HEK293T (cell line): ENCODE results near the gene EDIL3.

Experiments
- ARNT ChIP-seq: fragments of 450-650 bp; IDR thresholded peaks from 2 replicates; pipeline ENCODE4 v1.6.1; 2017; ENCODE audit warnings: mild to moderate bottlenecking
- BHLHE40 ChIP-seq: fragments of 450-650 bp; IDR thresholded peaks from 2 replicates; pipeline ENCODE4 v1.6.1; 2016; ENCODE audit warnings: mild to moderate bottlenecking, moderate library complexity, borderline replicate concordance
- CTBP1 ChIP-seq: fragments of 450-650 bp; IDR thresholded peaks from 2 replicates; pipeline ENCODE4 v1.6.1; 2016; ENCODE audit warnings: borderline replicate concordance
- FOXM1 ChIP-seq: fragments of 450-650 bp; IDR thresholded peaks from 2 replicates; pipeline ENCODE4 v1.6.1; 2017; ENCODE audit warnings: mild to moderate bottlenecking, borderline replicate concordance
- HDGF ChIP-seq: fragments of 450-650 bp; IDR thresholded peaks from 2 replicates; pipeline ENCODE4 v1.6.1; 2017; ENCODE audit warnings: antibody characterized with exemption, borderline replicate concordance
- L3MBTL2 ChIP-seq: fragments of 450-650 bp; conservative IDR thresholded peaks from 2 replicates; pipeline ENCODE4 v1.6.1; 2016; ENCODE audit warnings: mild to moderate bottlenecking
- LEF1 ChIP-seq: fragments of 450-650 bp; IDR thresholded peaks from 2 replicates; pipeline ENCODE4 v1.6.1; 2017; ENCODE audit warnings: mild to moderate bottlenecking, borderline replicate concordance
- ZNF384 ChIP-seq: fragments of 450-650 bp; IDR thresholded peaks from 2 replicates; pipeline ENCODE4 v1.6.1; 2016

GRCh38 chr5:84384604-84385575 is at the start of gene EDIL3:
- TF ChIP-seq BHLHE40, result no peak
- TF ChIP-seq CTBP1, result no peak
- TF ChIP-seq LEF1, result no peak
- no peak for TF ChIP-seq L3MBTL2
- TF ChIP-seq ZNF384, result no peak
- no peak for TF ChIP-seq ARNT
- no peak for TF ChIP-seq FOXM1
- no peak for TF ChIP-seq HDGF
